Stimulated activated CD8-positive, alpha-beta memory T cell treated with anti-CD3 and anti-CD28 coated beads, Interleukin-7, amount 100 ng/mL, for 48 hours (primary cell): ENCODE measurements around the gene BCL7C.
A peak's percentile ranks its signal among the peaks of the same experiment; 100 is the strongest.
"Not testable (repeated sequence)": the region's sequence is repeated elsewhere in the genome, so short reads cannot be mapped to it uniquely, and the experiment has no call there.

Experiments used
- DNase-seq, 2 donors: peaks; one replicate each; pipeline ENCODE4 v3.0.0-alpha.2; 2020; ENCODE audit warnings: low read depth in 1 of 2; ENCODE audit errors: extremely low read depth in 1 of 2

The BCL7C gene

DNA sequence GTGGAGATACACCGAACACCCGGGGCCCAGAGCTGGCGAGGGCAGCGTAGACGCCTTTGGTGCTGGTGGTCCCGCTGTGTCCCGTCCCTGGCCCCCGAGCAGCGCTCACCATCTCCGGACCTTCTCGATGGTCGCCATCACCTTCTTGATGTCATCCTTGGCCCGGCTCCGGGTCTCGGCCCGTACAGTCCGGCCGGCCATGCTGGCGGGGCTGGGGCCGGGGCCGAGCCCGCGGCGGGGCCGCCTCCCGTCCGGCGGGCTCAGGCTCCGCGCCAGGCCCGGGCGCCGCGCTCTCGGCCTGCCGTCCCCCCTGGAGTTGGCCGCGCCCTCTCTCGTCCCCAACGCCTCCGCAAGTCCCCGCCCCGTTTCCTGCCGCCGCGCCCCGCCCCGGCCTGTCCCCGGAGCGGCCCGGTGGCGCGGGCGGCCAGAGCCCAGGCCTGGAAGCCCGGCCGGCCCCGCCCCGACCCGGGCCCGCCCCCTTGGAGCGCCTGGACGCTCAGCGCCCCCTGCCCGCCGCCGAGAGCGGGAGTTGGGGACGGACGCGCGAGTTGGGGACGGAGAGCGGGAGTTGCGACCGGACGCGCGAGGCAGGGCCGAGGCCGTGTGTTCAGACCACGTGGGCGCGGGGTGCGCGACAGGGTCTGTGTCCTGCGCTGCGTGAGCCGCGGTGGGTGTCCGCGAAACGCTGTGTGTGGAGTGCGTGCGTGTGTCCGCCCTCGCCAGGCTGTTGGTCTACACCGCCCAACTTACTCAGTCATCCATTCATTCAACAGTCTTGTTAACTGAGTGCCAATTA, at the start of gene BCL7C:
TSS of gene BCL7C (minus strand) at position 334 of the 796 bp plus-strand sequence. CDS start at position 201, 133 bp downstream.
- peak; percentile 82 for DNase-seq

DNA sequence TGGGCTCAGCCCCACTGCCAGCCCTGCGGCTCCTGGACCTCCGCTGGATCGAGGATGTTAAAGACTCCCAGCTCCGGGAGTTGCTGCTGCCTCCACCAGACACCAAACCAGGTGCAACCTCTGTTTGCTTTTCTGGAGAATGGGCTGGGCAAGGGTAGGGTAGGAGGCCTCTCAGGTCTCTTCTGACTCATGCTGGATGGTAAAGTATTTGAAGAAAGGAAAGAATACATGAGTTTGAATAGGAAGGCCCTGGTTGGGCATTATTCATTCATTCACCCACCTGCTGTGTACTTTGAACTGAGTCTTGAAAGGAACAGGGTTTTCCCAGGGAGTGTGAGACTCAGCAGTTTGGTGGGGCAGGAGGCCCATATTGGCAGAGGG, 48.5 kb upstream of the BCL7C start:
- DNase-seq = no peak

DNA sequence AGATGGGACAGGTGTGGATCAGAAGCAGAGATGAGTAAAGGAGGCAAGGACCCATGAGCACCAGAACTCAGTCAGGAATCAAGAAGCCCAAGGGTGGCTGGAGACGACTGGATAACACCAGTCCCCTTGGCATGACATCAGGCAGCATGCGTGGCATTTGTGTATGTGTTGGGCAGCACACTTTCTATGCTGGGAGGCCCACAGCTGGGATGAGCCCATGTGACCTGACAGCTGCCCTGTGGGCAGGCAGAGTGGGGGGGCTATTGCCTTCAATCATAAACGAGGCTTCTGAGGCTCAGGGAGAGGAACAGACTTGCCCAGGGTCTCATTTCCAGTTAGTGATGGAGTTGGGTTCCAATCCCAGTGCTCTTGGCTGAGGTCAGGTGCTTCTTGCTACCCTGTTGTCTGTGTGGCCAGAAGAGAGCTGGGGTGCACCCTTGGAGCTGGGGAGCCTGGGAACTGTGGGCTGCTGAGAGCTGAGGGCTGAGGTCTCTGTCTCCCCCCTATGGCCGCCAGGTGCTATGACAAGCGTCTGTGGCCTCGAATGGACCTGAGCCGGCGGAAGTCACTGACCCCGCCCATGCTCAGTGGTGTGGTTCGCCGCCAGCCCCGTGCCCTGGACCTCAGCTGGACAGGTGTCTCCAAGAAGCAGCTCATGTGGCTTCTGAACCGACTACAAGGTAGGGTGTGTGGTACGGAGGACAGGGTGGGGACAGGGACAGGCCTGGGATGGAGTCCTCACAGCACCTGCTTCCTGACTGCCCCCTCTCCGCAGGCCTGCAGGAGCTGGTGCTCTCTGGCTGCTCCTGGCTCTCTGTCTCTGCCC, 47.9 kb upstream of the BCL7C start:
- DNase-seq = peak; percentile 50 to 57

DNA sequence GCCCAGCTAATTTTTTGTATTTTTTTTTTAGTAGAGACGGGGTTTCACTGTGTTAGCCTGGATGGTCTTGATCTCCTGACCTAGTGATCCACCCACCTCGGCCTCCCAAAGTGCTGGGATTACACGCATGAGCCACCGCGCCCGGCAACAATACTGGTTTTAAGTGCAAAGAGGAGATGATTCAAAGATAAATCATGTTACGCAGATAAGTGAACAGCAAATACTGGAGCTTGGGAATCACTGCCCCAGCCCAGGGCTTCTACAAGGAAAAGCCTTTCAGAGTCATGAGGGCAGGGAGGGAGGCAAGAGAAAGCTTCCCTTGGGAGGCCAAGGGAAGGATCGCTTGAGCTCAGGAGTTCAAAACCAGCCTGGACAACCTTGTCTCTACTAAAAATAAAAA, 45.7 kb upstream of the BCL7C start:
- not testable (repeated sequence) for DNase-seq

DNA sequence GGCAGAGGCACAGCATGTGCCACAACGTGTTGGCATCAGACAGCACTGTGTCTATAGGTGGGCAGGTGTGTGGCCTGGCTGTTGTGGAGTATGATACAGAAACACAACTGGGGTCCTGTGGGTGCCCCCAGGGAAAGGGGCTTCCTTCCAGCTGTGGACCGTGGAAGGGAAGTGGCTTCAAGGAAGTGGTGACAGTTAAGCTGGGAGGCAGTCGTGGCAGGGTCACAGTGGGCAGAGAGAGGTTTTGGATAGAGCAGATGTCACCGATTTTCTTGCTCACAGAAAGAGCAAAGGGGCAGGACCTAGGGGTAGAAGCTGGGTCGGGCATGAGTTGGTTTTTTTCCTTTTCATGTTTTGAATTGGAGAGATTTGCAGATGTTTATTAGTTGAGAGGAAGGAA, 43.8 kb upstream of the BCL7C start:
- DNase-seq = no peak

DNA sequence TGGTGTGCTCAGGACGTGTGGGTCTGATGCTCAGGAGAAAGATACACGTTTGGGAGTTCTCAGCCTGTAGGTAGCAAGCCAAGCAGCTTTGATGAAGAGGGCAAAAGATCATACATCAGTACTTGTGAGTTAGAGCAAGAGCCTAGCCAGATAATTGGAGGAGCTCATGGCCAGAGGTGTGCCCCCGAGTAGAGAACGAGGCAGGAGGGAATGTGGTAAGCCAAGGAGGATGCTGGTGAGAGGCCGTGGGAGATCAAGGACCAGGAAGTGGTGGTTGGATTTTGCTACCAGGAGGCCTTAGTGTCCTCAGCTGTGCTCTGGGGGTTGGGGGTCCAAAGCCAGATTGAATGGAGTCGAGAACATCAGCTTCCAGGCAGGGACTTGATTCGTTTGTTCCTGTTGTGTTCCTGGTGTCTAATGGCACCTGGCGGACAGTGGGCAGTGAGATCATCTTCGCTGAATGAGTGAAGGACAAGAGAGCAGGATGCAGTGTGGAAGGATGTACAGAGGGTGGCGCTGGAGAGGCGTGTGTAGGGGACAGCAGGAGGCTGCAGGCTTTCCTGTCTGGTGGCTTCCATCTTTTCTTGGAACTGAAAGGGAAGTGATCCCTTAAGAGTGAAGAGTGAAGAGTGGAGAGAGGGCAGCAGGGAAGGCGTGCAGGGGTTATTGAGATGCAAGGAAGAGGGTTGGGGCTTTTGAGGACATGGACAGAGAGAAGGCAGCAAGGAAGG, 41.1 kb upstream of the BCL7C start:
- DNase-seq = no peak

DNA sequence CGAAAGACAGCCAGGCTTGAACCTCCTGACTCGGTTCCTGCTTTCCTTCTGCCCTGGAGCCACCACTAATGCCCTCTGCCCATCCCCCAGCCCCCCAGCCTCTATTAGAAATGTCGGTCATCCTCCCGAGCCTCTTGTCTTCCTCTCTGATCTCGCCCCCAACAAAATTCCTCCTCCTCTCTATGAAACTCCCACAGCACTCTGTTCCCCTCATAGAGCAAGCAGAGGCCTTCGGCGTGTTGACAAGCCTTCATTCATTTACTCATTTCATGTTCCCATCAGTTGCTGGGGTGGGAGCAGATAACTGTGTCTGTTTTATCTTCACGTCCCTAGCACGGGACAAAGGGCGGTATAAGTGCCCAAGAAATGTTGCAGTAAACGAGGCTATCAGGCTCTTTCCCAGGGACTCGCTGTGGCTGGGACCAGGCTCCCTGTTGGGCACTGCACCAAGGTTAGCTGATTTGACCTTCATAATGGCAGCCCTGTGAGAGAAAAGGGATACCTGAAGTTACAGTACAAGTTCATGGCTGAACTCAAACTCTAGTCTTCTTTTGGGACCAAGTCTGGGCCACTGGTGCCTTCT, 37.3 kb upstream of the BCL7C start:
- no peak for DNase-seq

DNA sequence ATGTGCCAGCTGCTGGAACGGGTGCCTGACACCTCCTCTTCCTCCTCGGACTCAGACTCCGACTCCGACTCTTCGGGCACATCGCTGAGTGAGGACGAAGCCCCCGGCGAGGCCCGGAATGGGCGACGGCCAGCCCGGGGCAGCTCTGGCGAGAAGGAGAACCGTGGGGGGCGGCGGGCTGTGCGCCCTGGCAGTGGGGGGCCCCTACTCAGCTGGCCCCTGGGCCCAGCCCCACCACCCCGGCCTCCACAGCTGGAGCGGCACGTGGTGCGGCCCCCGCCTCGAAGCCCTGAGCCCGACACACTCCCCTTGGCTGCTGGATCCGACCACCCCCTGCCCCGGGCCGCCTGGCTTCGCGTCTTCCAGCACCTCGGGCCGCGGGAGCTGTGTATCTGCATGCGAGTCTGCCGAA, 36.3 kb upstream of the BCL7C start:
- no peak for DNase-seq

DNA sequence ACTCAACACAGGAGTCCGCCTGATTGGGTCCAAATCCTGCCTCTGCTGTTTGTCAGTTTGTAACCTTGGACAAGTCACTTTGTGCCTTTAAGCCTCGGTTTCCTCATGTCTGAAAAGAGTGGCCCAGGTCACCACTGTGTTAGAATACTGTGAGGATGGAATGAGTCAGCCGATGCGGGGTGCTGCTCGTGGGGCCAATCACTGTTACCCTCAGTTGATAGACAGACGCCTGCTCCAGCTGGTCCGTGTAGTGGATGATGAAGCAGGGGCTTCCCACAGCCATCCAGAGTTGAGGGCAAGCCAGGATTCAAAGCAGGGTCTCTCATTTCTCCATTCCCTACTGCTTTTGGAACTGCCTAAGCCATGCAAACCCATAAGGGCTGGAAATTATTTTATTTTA, 35.3 kb upstream of the BCL7C start:
- DNase-seq = no peak

DNA sequence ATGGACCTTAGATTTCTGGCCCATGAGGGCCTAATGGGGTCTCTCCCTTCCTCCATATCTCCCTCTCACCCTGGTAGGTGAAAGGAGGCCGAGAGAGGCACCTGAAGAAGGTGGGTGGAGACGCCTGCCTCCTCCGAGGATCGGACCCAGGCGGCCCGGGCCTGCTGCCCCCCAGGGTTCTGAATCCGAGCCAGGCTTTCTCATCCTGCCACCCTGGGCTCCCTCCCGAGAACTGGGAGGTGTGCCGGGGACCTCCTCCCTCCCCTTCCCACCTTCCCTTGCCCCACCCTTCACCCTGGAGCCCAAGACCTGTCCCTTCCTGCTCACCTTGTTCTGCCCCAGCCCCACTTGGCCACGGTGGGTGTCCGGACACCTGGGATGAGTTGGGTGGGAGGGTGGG, 34.5 kb upstream of the BCL7C start:
- no peak for DNase-seq

DNA sequence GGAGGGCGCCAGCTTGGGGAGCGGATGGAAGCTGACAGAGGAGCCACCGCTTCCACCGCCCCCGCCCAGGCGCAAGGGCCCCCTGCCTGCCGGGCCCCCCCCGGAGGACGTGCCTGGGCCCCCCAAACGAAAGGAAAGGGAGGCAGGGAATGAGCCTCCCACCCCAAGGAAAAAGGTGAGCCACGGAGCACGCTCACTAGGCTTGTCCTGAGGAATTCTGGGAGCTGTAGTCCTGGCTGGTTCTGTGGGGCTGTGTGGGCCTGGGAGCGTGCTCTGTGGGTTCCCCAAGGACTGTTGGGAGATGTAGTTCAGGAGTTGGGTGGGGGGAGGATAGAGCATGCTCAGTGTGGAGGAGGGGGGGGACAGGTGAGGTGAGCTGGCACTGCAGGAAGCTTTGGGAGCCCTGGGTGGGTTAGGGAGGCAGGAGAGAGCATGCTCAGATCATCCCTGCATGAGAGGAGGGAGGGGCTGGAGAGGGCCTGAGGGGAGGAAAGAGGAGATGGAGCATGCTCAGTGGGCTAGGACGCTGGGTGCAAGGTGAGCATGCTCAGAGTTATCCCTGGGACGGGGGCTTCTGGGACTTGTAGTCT, 34.0 kb upstream of the BCL7C start:
- no peak for DNase-seq

DNA sequence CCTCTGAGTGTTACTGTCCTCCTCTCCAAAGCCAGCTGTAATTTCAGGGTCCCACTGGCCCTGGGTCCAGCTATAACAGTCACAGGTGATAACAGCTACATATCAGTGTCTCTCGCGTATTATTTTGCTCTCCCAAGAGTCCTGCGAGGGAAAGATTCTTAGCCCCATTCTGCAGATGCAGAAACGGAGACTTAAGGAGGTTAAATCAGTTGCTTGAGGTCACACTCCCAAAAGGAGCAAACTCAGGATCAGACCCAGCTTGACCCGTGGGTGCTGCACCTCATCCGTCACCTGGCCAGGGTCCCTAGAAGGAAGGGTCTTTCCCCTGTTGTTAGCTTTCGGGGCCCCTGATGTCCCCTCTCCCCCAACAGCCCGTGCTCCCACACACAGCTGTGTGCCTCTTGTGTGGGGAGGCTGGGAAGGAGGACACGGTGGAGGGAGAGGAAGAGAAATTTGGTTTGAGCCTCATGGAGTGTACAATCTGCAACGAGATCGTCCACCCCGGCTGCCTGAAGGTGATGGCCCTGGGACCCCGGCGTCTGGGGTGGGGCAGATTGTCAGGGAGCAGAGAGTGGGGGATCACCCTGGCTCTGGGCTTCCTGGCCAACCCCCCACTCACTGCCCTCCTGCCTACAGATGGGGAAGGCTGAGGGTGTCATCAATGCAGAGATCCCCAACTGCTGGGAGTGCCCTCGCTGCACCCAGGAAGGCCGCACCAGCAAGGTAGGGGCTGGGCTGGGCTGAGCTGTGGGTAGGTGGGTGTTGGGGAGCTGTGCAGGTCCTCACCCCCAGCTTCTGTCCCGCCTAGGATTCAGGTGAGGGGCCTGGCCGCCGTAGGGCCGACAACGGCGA, 33.3 kb upstream of the BCL7C start:
- no peak for DNase-seq

DNA sequence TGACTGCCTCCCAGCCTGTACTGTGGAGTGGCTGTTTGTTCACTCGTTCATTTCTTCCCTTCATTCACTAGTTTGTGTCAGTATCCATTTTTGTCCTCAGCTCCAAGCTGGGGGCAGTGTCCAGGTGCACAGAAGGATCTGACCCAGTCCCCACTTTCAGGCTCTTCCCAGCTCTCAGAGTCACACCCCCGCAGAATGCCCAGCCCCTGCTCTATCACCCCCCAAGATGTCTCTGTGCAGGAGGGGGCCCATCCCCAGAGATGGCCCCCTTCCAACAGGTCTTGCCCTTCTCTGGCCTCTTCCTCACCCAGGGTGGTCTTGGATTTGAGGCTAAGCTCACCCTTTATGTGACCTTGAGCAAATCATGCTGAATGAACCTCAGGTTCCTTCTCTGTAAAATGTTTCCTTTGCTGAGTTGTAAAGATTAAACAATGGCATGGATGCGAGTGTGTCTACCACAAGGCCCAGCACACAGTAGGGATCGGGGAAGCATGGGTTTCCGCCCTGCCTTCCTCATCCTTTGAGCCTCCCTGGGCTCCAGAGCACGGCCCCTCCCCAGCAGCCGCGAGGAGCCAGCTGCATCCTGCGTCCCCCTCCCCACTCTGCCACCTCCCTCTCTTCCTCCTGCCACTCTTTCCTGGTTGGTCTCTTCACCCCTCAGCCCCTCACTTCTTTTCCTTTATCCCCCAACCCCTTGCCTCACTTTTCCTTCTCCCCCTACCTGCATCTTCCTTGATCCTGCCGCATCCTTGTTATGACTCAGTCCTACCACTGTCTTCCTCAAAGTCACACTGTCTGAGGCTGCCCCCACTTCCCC, 32.3 kb upstream of the BCL7C start:
- no peak for DNase-seq

DNA sequence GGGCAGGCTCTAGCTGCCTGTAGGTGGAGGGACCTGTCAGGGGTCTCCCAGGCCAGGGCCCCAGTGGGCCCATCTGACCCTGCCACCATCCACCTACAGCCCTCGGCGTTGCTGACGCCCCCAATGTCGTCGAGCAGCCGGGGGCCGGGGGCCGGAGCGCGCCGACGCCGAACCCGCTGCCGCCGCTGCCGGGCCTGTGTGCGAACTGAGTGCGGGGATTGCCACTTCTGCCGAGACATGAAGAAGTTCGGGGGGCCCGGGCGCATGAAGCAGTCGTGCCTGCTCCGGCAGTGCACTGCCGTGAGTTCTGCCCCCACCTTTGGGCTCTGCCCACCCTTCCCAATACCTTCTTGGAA, 31.7 kb upstream of the BCL7C start:
- no peak for DNase-seq

DNA sequence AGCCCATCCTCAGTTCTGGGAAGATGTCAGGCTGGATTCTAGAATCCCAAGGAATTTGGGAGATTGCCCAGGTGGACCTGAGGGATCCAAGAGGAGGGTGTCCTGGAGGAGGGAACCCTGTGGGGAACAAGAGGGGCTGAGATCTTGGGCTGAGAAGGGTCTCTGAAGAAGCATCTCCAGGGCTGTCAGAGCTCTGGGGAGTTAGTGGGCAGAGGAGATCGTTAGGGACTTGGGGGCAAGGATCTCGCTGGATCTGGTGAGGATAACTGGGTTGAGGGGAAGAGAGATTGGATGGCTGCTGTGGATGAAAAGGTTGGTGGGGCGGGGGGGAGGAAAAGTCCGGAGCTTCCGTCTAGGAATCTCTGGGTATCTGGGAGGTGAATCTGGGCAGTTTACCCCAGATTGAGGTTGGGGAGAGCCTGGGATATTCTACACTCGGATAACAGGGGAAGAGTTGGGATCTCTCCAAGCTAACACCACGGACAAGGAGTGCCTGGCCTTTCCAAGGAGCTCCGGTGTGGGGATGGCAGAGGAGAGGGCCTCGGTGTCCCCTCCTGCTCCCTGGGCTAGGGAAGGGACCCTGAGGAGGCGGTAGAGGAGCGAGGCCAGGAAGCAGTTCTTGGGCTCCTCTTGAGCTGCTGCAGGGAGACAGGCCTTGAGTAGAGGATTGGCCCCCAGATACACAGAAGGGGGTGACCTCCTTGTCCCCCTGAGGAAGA, 31.2 kb upstream of the BCL7C start:
- DNase-seq = no peak

DNA sequence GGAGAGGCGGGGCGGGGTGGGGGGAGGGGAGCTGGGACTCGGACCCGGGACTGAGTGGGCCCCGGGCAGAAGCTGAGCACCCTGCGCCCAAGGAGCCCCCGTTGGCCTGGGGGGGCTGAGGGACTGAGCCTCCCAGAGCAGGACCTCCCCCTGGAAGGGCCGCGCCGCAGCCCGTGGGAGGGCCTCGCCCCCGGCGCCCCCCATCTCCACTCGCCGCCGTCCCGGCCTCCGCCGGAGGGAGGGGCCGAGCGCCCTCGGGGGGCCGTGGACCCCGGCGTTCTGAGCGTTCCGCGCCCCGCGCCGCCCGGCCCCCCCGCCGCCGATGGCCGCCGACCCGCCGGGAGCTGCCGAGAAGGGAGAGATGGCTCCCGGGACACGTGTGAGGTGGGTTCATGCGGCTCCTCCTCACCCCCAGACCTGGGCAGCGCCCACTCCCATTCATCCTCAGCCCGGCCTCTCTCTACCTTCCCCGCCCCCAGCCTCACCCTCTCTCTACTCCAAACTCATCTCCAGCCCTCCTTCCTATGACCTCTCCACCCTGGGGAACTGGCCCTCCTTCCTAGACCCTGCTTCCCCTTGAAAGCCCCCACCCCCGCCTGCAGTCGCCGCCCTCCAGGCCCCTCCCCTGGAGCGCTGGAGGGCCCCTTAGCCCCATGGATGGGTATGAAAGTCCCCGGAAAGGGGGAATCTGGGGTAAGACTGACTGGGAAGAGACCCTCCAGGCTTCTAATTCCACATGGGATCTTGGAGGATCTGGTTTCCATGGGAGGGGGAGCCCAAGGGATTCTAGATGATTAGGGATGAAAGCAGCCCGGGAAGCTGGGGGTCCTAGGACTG, 30.4 kb upstream of the BCL7C start:
- no peak for DNase-seq

DNA sequence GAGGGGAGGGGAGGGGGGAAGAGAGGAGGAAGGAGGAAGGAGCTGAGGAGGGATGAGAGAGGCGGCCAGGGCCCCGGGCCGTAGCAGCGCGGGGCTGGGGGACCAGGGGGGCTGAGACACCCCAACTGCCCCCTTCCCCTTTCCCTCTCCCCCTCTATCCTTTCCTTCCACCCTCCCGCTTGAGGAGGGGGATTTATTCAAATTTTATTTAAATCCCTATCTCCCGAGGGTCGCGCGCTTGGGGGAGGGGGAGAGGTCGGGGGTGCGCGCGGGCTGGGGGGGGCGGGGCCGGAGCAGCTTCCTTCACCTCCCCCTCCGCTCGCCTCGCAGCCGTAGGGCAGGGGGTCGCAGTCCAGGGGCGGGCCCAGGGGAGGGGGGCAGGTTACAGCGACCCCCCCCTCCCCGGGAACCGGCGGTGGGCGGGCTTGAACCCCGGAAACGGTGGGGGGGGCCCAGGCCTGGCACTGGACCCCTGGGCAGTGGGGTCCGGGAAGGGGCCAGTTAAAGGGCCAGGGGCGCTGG, 29.7 kb upstream of the BCL7C start, which contains the start of gene FBXL19:
TSS of gene FBXL19 (plus strand) at position 19 of the 522 bp plus-strand sequence. CDS start 2,183 bp downstream, outside the sequence.
- no peak for DNase-seq
